Esophagus muscularis mucosa (tissue), 3 donors: ENCODE data around the gene ATP8B3.

Source experiments
- CTCF ChIP-seq, 3 experiments: fragments of 200-600 bp in 2 of 3; fragments of 450-650 bp in 1 of 3; sonication (generic) in 2 of 3; IDR thresholded peaks; one replicate each; pipeline ENCODE4 v1.5.1; 2017 to 2019; ENCODE audit warnings: antibody characterized with exemption in 3 of 3, mild to moderate bottlenecking in 2 of 3, moderate library complexity in 1 of 3
- POLR2A ChIP-seq: fragments of 450-650 bp; IDR thresholded peaks from one replicate; pipeline ENCODE4 v1.6.1; 2017; ENCODE audit warnings: antibody characterized with exemption, moderate library complexity, mild to moderate bottlenecking, low read depth

GRCh38 chr19:1734321-1734966 lies 77.6 kb downstream of the ATP8B3 start:
- TF ChIP-seq CTCF (IDR thresholded peaks at IDR 0.05), result no peak
- no peak for TF ChIP-seq POLR2A
